Measurements from ENCODE around the gene JAKMIP3.

JAKMIP3 gene

GRCh38 chr10:132065491-132066105 is at the start of gene JAKMIP3:
Gene JAKMIP3 (plus strand): TSS chr10:132065946. CDS start chr10:132104809, 38,863 bp downstream.
- no peak for DNase-seq

GRCh38 chr10:132016514-132016913 is 49.2 kb upstream of the JAKMIP3 start:
- DNase-seq: no peak

- DNase-seq: no peak
These were observed 47.3 kb upstream of the JAKMIP3 start for GRCh38 chr10:132018446-132018845.

GRCh38 chr10:132019366-132019765 is 46.4 kb upstream of the JAKMIP3 start:
- no peak for DNase-seq

GRCh38 chr10:132020456-132020855 is 45.3 kb upstream of the JAKMIP3 start:
- no peak for DNase-seq

GRCh38 chr10:132021046-132021445 is 44.7 kb upstream of the JAKMIP3 start:
- DNase-seq: no peak

- DNase-seq: no peak
These were observed 44.1 kb upstream of the JAKMIP3 start for GRCh38 chr10:132021504-132022143.

GRCh38 chr10:132022241-132022640 is 43.5 kb upstream of the JAKMIP3 start:
- DNase-seq: no peak

GRCh38 chr10:132023092-132023811 is 42.5 kb upstream of the JAKMIP3 start:
- DNase-seq: peak; percentile 72

- DNase-seq: no peak
These were observed 38.2 kb upstream of the JAKMIP3 start for GRCh38 chr10:132027423-132027983.

- DNase-seq: no peak
These were observed 37.0 kb upstream of the JAKMIP3 start for GRCh38 chr10:132028706-132029105.

GRCh38 chr10:132030898-132031463 is 34.8 kb upstream of the JAKMIP3 start:
- no peak for DNase-seq

- no peak for DNase-seq
These were observed 32.1 kb upstream of the JAKMIP3 start for GRCh38 chr10:132033632-132034031.

GRCh38 chr10:132035476-132035875 is 30.3 kb upstream of the JAKMIP3 start:
- DNase-seq: no peak

- no peak for DNase-seq
These were observed 29.4 kb upstream of the JAKMIP3 start for GRCh38 chr10:132036153-132036886.

- DNase-seq: no peak
These were observed 28.7 kb upstream of the JAKMIP3 start for GRCh38 chr10:132036887-132037675.

- no peak for DNase-seq
These were observed 28.1 kb upstream of the JAKMIP3 start for GRCh38 chr10:132037676-132037975.

- no peak for DNase-seq
These were observed 26.4 kb upstream of the JAKMIP3 start for GRCh38 chr10:132039371-132039770.

- no peak for DNase-seq
These were observed 25.7 kb upstream of the JAKMIP3 start for GRCh38 chr10:132040046-132040445.

- DNase-seq: no peak
These were observed 24.4 kb upstream of the JAKMIP3 start for GRCh38 chr10:132041340-132041739.

- DNase-seq: no peak
These were observed 21.7 kb upstream of the JAKMIP3 start for GRCh38 chr10:132043861-132044695.
